Loucy (cell line): ENCODE results near the gene KLHL12.

Experiments used
- EZH2phosphoT487 ChIP-seq: fragments of 200-600 bp; IDR thresholded peaks from 2 replicates; pipeline ENCODE4 v1.6.1; 2018; ENCODE audit warnings: antibody characterized with exemption, mild to moderate bottlenecking, moderate library complexity, borderline replicate concordance
- TF ChIP-seq, protein P1 (sequence below): fragments of 200-600 bp; sonication (generic); conservative IDR thresholded peaks from 2 replicates; pipeline ENCODE4 v1.5.1; 2014; ENCODE audit warnings: mild to moderate bottlenecking, antibody characterized with exemption, low read length

DNA sequence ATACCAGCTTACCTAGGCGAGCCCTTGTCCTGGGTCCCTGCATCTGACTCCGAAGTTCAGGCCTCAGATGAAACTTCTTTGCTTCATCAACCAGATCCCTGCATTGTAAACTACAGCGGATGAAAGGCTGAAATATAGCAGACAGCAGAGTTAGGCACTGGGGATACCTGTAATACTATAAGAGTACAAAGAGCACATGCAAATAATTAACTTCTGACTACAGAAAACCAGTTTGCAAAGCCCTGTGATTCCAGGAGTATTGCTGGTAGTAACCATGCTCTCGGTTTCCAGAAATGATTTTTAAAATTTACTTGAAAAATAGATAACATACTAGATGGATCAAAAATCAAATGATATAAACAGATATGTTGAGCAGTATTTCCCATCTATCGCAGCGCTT lies 18.0 kb downstream of the KLHL12 start:
- TF ChIP-seq, protein P1, sequence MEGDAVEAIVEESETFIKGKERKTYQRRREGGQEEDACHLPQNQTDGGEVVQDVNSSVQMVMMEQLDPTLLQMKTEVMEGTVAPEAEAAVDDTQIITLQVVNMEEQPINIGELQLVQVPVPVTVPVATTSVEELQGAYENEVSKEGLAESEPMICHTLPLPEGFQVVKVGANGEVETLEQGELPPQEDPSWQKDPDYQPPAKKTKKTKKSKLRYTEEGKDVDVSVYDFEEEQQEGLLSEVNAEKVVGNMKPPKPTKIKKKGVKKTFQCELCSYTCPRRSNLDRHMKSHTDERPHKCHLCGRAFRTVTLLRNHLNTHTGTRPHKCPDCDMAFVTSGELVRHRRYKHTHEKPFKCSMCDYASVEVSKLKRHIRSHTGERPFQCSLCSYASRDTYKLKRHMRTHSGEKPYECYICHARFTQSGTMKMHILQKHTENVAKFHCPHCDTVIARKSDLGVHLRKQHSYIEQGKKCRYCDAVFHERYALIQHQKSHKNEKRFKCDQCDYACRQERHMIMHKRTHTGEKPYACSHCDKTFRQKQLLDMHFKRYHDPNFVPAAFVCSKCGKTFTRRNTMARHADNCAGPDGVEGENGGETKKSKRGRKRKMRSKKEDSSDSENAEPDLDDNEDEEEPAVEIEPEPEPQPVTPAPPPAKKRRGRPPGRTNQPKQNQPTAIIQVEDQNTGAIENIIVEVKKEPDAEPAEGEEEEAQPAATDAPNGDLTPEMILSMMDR = no peak
- no peak for TF ChIP-seq EZH2phosphoT487
